ENCODE data around the gene FMO4. TPM values are rescaled to one million over a fixed set of nuclear protein-coding genes. Genes with fewer than 3 reads are reported as not detected.
"Not testable (repeated sequence)": the region's sequence is repeated elsewhere in the genome, so short reads cannot be mapped to it uniquely, and the experiment has no call there.

Gene FMO4
- total and polyA plus RNA-seq, 9 donors: 2.0 to 6.4 (median 3.8) TPM

- not testable (repeated sequence) for H3K36me3 ChIP-seq (ENCODE audit: control insufficient read depth, insufficient read depth, low read length); H3K4me3 ChIP-seq (ENCODE audit: low read length); H3K9me3 ChIP-seq (replicated peaks; ENCODE audit: control insufficient read depth, low read depth, low read length); H3K27ac ChIP-seq (ENCODE audit: low read length); H3K27me3 ChIP-seq (ENCODE audit: control insufficient read depth, insufficient read depth, low read length); DNase-seq; H3K4me1 ChIP-seq (ENCODE audit: control insufficient read depth, insufficient read depth, low read length)
- no CpG with 5 or more reads among the region's 32 CpGs for WGBS (ENCODE audit: insufficient coverage)
These were observed 59.6 kb downstream of the FMO4 start for GRCh38 chr1:171373357-171374122.

- DNase-seq: no peak
- H3K36me3 ChIP-seq (ENCODE audit: control insufficient read depth, insufficient read depth, low read length): no peaks in the 10 kb centered on the region
- no peaks in the 10 kb centered on the region for H3K4me1 ChIP-seq (ENCODE audit: control insufficient read depth, insufficient read depth, low read length)
- H3K27ac ChIP-seq (ENCODE audit: low read length): no peak overlapping the region
- WGBS (ENCODE audit: insufficient coverage): no CpG with 5 or more reads among the region's 1 CpG
- H3K9me3 ChIP-seq (replicated peaks; ENCODE audit: control insufficient read depth, low read depth, low read length): peaks cover 2% of the 10 kb centered on the region
- no peaks in the 10 kb centered on the region for H3K27me3 ChIP-seq (ENCODE audit: control insufficient read depth, insufficient read depth, low read length)
- H3K4me3 ChIP-seq (ENCODE audit: low read length): no peak overlapping the region
These were observed 65.9 kb downstream of the FMO4 start for GRCh38 chr1:171379846-171380245.

GRCh38 chr1:171381866-171382210 is 67.9 kb downstream of the FMO4 start:
- Histone ChIP-seq H3K4me3 (ENCODE audit: low read length) (no peak overlapping the region), H3K27me3 (ENCODE audit: control insufficient read depth, insufficient read depth, low read length) (no peaks in the 10 kb centered on the region), H3K4me1 (ENCODE audit: control insufficient read depth, insufficient read depth, low read length) (no peaks in the 10 kb centered on the region), H3K27ac (ENCODE audit: low read length) (no peak overlapping the region), H3K36me3 (ENCODE audit: control insufficient read depth, insufficient read depth, low read length) (no peaks in the 10 kb centered on the region), H3K9me3 (replicated peaks; ENCODE audit: control insufficient read depth, low read depth, low read length) (peaks cover 2% of the 10 kb centered on the region)
- 90% methylated on average over 6 of the region's 11 CpGs for WGBS (ENCODE audit: insufficient coverage)
- no peak for DNase-seq

- WGBS (ENCODE audit: insufficient coverage): no CpG with 5 or more reads among the region's 2 CpGs
- H3K27ac ChIP-seq (ENCODE audit: low read length): no peak overlapping the region
- no peak for DNase-seq
- no peaks in the 10 kb centered on the region for H3K27me3 ChIP-seq (ENCODE audit: control insufficient read depth, insufficient read depth, low read length)
- no peak overlapping the region for H3K4me3 ChIP-seq (ENCODE audit: low read length)
- H3K4me1 ChIP-seq (ENCODE audit: control insufficient read depth, insufficient read depth, low read length): no peaks in the 10 kb centered on the region
- peaks cover 2% of the 10 kb centered on the region for H3K9me3 ChIP-seq (replicated peaks; ENCODE audit: control insufficient read depth, low read depth, low read length)
- no peaks in the 10 kb centered on the region for H3K36me3 ChIP-seq (ENCODE audit: control insufficient read depth, insufficient read depth, low read length)
These were observed 70.5 kb downstream of the FMO4 start for GRCh38 chr1:171384496-171384895.

- Histone ChIP-seq H3K9me3 (replicated peaks; ENCODE audit: control insufficient read depth, low read depth, low read length) (no peaks in the 10 kb centered on the region), H3K4me3 (ENCODE audit: low read length) (no peak overlapping the region), H3K36me3 (ENCODE audit: control insufficient read depth, insufficient read depth, low read length) (no peaks in the 10 kb centered on the region), H3K27me3 (ENCODE audit: control insufficient read depth, insufficient read depth, low read length) (no peaks in the 10 kb centered on the region), H3K4me1 (ENCODE audit: control insufficient read depth, insufficient read depth, low read length) (no peaks in the 10 kb centered on the region), H3K27ac (ENCODE audit: low read length) (no peak overlapping the region)
- 82% methylated on average over 1 of the region's 3 CpGs for WGBS (ENCODE audit: insufficient coverage)
- DNase-seq: no peak
These were observed 75.2 kb downstream of the FMO4 start for GRCh38 chr1:171389171-171389570.

GRCh38 chr1:171390740-171391139 is 76.8 kb downstream of the FMO4 start:
- H3K36me3 ChIP-seq (ENCODE audit: control insufficient read depth, insufficient read depth, low read length); H3K9me3 ChIP-seq (replicated peaks; ENCODE audit: control insufficient read depth, low read depth, low read length); DNase-seq; H3K4me1 ChIP-seq (ENCODE audit: control insufficient read depth, insufficient read depth, low read length); H3K27me3 ChIP-seq (ENCODE audit: control insufficient read depth, insufficient read depth, low read length); H3K27ac ChIP-seq (ENCODE audit: low read length); H3K4me3 ChIP-seq (ENCODE audit: low read length): not testable (repeated sequence)
- 89% methylated on average over 1 of the region's 1 CpG for WGBS (ENCODE audit: insufficient coverage)

Other genes with a start within 250 kb of the FMO4 start
- 0.04 TPM for gene FMO3, start 223.3 kb upstream of the FMO4 start, total RNA-seq
- under 1 TPM; 0.10 to 0.40 (median 0.20) TPM for gene FMO3, start 223.3 kb upstream of the FMO4 start, polyA plus RNA-seq (ENCODE audit: insufficient read depth in 1 of 8, insufficient read length in 8 of 8, low replicate concordance in 1 of 8)
- 0.44 TPM for gene FMO2, start 128.9 kb upstream of the FMO4 start, total RNA-seq
- 1 to 10 TPM in 2 of 8 donors, under 1 TPM in 6; 0.23 to 1.3 (median 0.61) TPM for gene FMO2, start 128.9 kb upstream of the FMO4 start, polyA plus RNA-seq (ENCODE audit: insufficient read depth in 1 of 8, insufficient read length in 8 of 8, low replicate concordance in 1 of 8)
- gene FMO1, start 65.7 kb upstream of the FMO4 start, total RNA-seq: 8.3 TPM
- 10 to 100 TPM in 1 of 8 donors, 1 to 10 TPM in 7; 2.6 to 10.1 (median 7.3) TPM for gene FMO1, start 65.7 kb upstream of the FMO4 start, polyA plus RNA-seq (ENCODE audit: insufficient read depth in 1 of 8, insufficient read length in 8 of 8, low replicate concordance in 1 of 8)
- gene PRRC2C, start 171.3 kb downstream of the FMO4 start, total RNA-seq: 43.1 TPM
- 10 to 100 TPM; 52.5 to 82.0 (median 67.3) TPM for gene PRRC2C, start 171.3 kb downstream of the FMO4 start, polyA plus RNA-seq (ENCODE audit: insufficient read depth in 1 of 8, insufficient read length in 8 of 8, low replicate concordance in 1 of 8)